DMS79 (cell line): ENCODE data around the gene ETV5.

Experiments
- DNase-seq: peaks from one replicate; lab custom pipeline; 2025; lab: John Stamatoyannopoulos, UW

The ETV5 gene

DNA sequence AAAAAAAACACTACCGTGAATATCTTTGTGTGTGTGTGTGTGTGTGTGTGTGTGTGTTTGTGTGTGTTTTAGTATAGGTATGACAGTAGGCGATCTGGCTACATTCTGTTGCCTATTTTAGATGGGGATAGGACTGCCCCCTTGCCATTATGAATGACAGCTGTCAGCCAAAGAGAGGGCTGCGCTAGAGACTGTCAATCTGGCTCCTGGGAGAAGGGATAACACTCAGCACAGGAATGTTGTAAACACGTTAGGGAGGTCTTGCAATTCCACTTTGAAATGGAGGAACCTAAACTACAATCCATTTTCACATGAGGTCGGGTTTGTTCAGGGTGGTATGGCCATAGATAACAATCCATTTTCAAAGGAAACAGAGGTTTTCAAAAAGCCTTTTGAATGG, 14.1 kb upstream of the ETV5 start:
- DNase-seq = no peak

DNA sequence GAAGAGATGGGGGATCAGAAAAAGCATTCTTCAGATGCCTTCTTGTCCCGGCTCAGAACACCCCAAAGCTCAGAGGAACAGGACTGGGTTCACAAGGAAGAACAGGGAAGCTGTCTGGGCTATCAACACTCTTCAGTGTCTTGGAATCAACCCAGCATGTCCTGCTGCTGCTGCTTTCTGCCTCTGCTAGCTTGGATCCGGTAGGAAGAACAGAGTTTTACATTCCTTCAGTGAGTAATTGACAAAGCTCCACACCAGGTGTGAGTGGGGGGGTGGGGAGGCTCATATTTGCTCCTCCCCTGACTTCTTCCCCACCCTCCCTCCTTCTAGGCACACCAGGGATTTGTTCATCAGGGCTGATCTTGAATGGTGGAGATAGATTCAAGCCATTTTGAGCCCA, 13.1 kb upstream of the ETV5 start:
- DNase-seq = no peak

DNA sequence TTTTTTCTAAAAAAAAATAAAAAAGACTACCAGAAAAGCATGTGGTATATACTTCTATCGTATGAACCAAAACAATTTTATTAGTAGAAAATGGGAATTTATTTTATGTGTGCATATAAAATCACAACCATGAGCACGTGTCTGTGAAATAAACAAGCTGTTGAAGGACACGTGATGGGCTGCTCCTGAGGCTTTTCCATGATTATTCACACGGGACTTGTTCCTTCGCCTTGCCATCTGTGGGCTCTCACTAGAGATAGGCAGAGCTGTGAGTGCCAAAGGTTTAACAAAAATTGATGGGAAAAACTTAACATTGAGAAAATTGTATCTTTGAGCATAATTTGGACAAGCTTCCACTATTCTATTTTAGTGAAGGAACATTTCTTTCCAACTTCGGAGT, 12.4 kb upstream of the ETV5 start:
- DNase-seq = no peak

DNA sequence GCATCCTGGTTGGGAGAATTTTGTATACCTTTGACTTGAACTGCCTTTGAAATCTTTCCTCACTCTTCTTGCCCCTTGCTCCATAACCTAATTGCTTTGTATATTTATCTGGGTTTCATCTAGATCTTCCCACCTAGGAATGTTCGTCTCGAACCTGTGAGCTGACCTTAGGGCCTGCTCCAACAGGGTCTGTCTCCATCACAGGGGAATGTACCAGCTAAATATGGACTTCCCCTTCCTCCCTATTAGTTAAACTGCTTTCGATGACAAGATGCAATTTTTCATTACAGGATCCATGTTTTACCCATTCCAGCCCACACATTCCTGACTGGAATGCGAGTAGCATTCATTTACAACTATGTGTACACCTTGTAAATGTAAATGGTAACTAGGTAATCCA, 10.6 kb upstream of the ETV5 start:
- DNase-seq = no peak

DNA sequence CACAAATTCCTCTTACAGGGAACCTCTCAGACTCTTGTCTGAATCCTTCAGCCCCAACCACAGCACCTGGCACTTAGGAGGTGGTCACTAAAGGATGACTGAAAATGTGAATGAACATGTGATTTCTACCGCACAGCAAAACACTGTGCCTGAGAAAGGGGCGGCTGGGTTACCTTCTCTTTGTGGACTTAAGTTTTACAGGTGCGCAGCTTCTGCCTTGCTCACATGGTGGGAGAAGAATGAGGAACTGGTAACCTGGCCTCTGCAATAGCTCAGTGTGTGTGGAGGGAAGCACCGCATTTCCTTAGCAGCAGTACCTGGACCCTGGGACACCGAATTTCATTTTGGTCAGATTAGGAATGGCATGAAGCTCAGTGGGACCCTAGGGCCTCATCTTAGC, 9.8 kb upstream of the ETV5 start:
- DNase-seq = no peak

DNA sequence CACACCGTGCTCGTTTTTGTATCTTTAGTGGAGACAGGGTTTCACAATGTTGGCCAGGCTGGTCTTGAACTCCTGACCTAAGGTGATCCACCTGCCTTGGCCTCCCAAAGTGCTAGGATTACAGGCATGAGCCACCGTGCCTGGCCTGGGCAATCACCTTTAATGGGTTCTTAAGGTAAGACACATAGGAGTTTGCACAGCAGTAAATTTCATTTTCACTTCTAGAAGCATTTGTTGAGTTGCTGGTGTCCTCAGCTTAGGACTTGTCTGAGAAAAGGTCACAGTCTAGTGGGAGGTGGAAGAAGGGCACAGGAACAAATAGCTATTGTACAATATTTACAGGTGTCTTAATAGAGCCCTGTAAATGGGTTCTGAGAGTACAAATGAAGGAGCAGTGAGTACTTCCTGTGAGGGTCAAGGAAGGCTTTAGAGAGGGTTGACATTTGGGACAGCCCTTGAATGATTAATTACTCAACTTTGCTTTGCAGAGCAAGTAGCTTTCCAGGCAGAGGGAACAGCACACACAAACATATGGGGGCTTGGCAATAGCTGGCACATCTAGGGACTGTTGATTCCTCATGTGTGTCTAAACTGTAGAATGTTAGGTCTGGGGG, 8.7 kb upstream of the ETV5 start:
- no peak for DNase-seq

DNA sequence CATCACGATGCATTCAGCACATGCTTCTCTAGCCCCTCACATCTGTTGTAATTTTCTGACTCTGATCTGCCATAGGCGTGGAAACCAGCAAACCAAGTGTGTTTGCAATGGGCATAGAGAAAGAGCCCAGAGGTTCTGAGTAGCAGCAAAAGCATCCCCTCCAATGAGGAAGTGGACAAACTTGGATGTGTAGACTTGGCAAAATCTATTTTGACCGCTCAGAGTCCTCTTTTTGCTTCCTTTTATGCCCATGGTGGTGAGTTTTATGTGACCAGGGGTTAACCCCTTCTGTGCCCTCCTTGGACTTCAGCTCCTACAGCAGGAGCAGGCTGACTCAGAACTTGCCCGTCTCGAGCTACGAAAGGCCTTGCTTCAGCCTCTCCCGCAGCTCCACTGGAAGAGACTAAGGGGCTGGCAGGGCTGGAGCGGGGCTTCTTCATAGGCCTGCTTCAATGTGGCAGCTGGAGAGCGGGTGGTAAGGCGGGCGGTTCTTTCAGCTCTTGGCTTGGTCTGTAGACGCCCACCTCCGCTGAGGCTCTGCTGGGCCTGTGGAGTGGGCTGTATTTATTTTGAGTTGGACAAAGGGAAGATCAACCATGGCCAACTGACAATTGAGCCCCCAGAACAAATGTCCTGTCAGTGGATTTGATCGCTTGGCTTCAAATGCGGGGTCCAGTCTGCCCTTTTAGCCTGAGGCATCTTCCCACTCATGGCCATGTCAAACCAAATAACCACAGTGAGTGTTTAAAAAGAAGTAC, 6.5 kb upstream of the ETV5 start:
- DNase-seq = no peak

DNA sequence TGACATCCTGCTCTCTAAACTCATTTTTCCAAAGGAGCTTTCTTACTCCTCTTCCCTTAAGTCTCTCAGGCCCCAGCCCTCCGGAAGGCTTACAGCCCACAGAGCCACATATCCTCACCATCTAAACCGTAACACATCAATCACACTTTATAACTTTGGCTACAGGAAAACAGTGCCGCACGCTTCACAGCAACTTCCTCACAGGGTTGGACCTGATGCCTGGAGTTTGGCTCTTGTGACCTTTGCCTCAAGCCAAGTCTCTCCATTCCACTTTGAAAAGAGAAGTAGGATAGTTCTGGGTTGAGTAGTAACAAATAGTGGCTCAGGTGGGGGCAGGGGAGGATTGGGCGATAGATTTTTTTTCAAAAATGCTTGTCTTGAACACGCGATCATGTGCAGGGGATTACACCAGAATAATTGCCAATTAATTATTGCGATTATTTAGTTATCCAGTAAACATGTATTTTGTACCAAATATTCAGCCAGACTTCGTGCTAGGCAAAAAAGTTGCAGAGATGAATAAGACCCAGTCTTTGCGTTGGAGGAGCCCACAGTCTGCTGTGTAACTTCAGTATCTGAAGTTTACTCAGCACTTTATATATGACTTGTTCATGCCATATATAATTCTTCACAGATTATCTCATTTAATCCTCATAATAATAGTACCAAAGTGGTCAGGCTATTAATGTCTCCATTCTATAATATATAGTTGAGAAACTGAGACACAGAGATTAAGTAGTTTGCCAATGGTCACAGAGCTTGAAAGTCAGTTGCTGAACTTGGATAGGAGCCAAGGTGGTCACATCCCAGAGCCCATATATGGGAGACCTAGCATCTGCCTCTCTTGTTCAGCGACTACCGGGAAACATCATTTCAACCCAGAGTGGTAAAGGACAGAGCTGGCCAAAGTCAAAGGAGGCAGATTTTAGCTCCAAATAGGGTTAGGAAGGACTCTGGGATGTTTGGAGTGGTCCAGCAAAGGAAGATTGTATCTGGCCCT, 2.4 kb upstream of the ETV5 start:
- no peak for DNase-seq

DNA sequence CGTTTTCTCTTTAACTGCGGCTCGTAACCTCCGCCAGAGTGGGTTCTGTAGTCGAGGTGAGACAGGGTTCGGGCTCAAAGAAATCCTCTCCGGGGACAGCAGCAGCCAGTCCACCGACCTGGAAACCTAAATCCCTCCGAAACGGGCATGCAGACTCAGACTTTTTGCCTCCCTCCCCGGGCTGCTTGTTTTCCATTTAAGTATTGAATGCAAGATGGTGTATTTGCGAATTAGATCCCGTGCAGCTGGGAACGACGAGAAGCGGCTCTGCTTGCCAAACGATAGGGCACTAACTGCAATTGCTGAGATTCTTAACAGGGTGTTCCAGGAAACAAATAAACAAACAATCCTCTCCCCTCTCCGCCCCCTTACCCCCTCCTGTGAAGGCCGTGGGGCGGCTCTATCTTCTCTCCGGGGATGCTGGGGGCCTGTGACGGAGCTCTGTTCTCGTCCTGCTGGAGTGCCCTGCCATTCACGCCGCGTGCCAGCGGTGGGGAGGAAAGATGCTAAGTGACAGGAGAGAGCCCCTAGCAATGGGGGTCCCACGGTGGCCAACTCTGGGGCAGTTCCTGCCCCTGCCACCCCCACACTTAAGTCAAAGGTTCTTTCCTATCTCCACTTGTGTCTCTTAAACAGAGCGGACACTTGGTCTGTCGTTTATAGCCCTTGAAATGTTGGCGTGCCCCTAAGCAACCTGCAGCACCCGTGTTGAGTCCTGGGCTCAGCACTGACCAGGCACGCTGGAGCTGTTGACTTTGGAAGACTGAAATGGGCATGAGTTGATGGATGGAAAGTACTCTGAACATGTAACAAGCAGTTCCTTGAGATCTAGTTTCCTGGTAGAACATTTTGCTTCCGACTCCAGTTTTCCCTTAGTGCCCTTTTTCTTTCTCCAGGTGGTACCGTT, 1.3 kb upstream of the ETV5 start:
- DNase-seq = no peak

DNA sequence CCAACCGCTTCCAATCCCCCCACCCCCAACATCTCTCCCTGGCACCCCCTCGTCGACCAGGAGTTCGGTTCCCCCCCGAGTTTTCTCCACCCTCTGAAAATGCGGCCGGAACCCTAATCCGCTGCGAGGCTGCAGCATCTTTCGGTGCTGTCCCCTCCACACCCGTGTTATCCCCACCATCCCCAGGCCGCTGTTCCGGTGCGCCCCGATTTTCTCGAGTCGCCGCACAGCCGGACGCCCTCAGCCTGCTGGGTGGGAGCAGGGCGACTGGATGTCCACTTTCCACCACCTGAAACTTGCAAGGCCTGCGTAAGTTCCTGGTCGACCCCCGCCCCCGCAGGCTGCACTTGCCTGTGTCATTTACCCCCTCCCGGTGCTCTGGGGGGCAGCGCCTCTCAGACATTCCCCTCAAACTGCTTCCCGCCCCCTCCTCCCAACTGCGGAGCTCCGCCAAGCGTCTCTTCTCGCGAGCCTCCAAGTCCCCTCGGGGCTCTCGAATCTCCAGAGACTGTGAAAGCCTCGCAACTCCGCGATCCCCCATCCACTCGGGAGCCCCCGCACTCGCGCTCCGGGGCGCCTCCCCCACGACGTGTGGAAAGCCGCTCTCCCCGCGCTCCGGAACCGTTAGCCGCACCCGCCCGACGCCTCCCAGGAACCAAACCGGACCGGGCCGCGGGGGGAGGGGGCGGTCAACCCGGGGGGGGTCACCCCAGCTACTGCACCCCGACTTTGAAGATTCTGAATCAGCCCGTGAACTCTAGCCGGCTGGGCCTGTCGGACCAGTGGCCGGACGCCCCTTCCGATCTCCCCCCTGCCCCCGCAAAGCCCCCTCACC, 566 bp downstream of the ETV5 start:
- DNase-seq = no peak

DNA sequence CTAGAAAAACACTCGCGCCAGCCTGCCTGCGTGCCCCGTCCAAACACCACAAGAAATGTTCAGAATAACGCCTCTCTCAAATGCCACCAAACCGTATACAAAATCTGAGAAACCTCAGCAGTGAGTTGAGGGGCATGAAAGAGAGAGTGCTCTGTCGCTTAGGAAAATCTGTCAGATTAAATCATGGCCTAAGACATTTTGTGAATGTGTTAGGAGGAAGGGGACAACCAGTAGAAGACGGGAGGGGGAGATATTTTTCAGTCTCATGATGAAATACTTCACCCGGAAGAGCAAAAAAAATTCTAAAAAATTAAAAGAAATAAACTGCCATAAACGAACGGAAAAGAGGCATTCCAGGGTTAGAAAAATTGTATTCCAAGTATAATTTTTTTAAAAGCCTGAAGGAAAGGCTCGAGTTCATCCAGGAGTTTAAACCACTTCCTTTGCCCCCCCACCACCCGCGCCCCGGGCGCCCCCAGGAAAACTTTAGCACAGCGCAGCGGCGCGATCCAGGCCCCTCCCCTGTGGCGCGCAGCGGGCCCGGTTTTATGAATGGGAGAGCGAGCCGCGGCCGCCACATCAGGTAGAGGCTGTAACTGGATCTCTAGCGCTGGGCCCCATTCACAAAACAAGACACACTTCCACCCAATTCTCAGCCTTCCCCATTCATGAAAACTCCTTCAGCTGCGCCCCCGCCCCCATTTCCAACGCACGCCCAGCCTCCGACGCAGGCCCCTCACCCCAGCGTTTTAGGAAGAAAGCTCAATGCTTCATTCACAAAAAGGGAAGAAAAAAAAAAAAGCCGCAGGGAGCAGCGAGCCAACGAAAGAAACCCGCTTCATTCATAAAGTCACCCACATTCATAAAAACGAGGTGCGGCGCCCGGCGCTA, 1.4 kb downstream of the ETV5 start:
- peak; percentile 57 for DNase-seq

DNA sequence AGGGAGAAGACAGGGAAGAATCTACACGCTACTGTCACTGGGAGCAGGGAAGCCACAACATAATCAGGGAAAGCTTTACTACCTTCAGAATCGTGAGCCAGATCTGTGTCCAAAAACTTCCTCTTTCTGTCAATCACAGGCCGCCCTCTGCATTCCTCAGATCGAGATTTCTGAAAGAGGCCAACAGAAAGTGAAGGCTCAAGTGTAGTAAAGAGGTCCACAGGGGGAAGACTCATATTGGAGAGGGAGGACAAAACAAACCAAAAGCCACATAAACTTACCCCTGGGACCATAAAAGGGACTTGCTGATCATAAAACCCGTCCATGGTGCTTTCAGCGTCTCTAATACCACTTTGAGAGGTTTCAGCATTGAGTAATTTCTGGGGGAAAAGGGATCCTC, 3.3 kb downstream of the ETV5 start:
- DNase-seq = no peak

DNA sequence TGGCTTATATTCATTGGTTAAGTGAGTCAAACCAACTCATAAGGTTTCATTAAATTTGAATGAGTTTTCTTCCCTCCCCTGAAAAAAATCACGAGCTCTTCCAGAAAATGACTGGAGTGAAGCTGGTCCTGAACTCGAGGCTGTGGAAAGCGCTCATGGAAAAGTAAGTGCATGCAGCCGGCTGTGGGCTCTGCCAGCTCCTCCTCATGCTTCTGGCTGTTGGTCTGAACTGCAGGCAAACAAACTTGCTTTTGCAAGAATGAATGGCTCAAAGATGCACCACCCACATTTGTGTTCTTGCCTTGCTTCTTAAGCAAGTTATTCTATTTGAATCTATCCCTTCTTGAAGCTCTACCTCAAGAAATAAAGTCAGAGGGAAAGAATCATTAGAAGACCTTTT, 6.2 kb downstream of the ETV5 start:
- no peak for DNase-seq

DNA sequence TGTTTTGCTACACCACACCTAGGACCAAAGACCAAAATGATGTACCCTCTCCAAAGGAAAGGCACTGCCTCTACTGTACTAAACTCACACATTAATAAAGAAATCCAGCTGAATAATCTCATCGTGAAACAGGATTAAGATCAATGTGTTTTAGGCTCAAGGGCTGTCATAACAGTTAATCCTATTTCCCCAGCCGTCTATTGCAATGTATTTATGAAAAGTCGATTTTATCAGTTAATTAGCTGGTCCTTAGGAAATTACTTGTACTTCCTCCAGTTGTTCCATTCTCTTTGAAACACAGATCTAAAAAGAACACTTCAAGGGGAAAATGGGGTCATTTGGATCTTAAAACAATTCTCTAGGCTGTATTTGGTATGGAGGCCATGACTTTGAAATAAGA, 8.5 kb downstream of the ETV5 start:
- no peak for DNase-seq

DNA sequence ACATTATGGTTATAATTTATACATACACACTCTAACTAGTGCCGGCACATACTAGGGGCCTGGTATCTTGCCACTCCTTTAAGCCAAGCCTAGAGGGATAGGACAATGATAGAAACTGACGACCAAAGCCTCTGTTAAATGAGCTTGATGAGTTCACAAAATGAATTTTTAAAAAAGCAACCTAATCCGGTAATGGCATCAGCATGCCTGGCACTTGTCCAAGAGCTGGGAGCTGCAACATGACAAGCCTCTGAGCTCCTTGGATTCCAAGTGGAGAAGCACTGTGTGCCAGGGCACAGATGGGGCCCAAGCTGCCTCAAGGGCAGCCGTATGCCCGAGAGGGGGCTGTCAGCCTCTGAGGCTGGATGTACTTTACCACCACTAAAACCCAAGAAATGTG, 9.7 kb downstream of the ETV5 start:
- DNase-seq = peak; percentile 5

DNA sequence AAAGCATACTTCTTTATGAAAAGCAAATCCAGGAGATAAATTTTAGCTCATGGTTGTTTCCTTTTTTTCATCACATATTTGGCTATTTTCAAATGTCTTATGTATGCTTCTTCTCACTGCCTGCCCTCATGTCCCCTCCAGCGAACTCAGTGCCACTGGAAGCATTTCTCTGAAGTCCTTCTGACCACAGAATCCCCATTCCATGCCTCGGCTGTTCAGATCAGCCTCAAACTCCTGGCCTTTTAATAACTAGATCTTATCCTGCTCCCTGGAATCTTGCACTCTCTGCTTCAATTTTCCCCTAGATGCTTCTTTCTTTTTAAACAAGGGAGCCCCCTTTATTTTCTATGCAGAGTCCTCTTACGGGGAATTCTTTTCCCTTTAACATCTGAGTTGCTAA, 10.1 kb downstream of the ETV5 start:
- no peak for DNase-seq

DNA sequence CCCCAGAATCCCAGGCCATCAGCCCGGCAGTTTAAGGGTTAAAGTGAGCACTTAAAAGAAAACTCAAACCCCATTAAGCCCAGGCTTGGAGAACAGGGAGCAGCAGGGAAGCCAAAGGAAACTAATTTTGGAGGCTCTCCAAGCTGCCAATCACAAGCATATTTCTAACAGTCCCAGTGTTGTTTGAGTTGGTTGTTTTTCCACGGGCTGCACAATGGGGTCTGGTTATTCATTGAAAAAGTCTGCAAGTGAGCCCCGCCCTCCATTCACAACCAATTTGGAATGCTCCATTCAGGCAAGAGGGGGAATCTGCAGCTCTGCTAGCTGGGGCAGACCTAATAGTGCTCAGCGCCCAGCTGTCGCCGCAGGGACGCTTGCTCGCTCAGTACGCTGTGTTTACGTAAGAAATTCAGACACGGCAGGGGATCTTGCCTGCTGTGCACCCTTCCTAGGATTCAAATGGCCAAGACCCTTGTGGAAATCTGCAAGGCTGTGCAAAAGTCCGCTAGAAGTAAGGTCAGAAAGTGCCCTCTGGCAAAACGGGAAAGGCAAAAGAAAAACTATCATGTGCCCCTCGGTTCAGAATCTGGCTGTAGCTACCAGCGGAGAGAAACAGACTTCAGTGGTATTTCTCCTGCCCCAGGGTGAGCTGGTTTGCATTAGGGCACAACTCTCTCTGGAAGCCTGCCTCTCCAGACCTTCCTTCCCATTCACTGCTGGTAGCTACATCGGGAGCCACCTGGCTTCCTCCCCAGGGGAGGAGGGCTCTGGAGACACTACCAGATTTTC, 11.0 kb downstream of the ETV5 start:
- peak; percentile 9 for DNase-seq

DNA sequence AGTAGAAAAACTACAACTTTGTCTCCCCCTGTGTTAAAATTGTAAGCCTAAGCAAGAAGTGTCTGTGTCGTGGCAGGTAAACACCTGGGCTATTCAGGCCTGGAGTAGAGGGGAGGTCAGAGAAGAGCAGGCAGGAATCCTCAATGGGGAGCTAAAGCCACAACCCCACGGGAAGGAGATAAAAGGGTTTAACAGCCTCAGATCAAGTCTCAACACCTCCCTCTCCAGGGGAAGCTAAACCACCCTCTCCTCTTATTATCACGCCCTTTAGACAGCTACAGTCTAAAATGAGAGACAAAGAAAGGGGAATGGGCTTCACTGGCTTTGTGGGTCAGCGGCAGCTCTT, 11.6 kb downstream of the ETV5 start:
- no peak for DNase-seq

DNA sequence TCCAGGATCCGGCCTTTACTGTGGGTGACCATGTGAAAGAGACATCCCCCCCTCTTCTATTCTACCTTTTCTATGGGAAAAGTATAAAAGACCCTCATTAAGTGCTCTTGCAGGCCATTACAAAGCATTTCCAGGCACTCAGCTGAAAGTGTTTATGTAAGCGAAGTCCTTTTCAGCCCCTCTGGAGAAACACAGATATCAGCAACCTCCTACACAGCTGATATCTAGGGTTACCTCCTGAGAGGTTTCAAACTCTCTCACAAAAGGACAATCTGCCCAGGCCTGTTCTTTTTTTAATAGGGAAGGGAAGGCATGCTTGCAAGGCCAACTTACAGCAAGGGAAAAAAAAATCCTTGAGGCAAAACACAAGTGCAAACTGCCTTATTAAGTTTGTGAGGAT, 12.6 kb downstream of the ETV5 start:
- no peak for DNase-seq
